NCI-H510A treated with DMSO at 0.1 percent for 48 hours (cell line): Measurements from ENCODE around the gene RGL1.
"Not testable (repeated sequence)": the region's sequence is repeated elsewhere in the genome, so short reads cannot be mapped to it uniquely, and the experiment has no call there.

Experiments used
- DNase-seq: peaks from one replicate; lab custom pipeline; 2025; lab: John Stamatoyannopoulos, UW

RGL1 gene

DNA sequence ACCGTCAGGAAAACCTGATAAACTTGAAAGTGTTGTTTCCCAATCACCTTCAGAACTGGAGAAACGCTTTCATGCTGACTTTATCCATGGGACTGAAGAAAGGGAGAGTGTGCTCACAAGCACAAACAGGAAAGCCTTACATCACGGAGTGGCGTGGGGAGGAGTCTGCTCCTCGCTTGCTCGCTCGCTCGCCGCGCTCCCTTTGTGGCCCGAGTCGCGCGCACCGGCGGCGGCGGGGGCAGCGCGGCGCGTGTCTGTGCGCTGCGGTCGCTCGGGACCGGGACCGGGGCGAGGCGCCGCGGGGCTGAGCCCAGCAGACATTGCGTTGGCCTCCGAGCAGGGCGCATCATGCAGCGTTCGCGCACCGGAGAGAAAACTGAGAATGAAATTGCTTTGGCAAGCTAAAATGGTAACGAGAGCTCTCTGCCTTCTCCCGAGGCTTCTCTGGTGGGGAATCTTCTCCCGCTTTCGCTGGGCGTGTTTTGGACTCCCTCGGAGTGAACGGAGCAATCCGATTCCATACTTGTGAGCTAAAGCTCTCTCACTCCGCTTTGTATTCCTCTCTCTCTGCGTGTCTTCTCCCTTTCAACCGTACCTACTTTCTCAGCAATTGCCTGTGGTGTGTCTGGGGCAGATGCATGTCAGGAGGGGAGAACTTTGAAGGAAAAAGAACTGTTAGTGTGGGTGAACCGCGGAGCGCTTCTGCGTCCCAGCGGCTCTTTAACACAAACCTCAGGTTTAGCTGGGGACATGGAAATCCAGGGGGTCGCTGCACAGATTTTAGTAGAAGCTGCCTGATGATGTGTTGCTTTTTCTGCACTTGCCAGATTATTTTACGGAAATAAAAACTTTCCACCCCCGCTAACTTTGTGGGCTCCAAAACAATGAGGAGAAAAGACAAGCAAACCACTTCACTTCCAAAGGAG, at the start of gene RGL1:
Gene RGL1, plus strand, starts transcription at position 205 of the 926 bp plus-strand sequence. Its CDS starts 178 bp downstream, at position 383.
- DNase-seq: peak; percentile 48

- DNase-seq: no peak
Observed at GRCh38 chr1:183756326-183756725, 48.6 kb upstream of the RGL1 start.

DNA sequence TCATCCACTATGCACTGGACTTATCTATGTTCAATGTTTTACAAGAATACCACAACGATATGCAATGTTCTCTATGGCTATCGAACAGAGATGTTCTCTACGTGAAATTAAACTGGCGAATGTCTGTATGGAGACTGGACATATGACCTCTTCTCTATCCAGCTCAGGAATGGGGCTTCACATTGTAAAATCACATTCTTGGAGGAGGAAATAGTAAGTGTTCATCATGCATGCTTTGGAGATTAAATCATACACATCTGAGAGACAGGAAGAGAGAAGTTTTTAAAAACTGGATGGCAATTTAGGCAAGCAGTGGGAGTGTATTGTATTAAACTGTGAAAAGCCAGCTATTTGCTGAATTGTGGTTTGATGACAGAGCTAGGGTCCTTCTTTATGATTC, 47.9 kb upstream of the RGL1 start:
- DNase-seq: no peak

GRCh38 chr1:183758913-183759312, 46.0 kb upstream of the RGL1 start:
- no peak for DNase-seq

- DNase-seq: no peak
Observed at GRCh38 chr1:183760661-183761060, 44.3 kb upstream of the RGL1 start.

DNA sequence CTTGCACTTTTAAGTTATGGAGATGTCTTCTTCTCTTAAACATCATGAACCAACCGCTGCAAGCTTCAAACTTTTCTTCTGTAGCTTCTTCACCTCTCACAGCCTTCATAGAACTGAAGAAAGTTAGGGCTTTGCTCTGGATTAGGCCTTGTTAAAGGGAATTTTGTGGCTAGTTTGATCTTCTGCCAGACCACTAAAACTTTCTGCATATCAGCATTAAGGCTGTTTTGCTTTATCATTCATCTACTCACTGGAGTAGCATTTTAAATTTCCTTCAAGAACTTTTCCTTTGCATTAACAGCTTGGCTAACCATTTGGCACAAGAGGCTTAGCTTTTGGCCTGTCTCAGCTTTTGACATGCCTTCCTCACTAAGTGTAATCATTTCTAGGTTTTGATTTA, 43.0 kb upstream of the RGL1 start:
- no peak for DNase-seq

- DNase-seq: not testable (repeated sequence)
Observed at GRCh38 chr1:183762856-183763255, 42.1 kb upstream of the RGL1 start.

- DNase-seq: no peak
Observed at GRCh38 chr1:183764981-183765380, 39.9 kb upstream of the RGL1 start.

GRCh38 chr1:183769956-183770815, 34.7 kb upstream of the RGL1 start:
- DNase-seq: no peak

GRCh38 chr1:183770816-183771128, 34.1 kb upstream of the RGL1 start:
- DNase-seq: no peak

GRCh38 chr1:183773482-183774274, 31.2 kb upstream of the RGL1 start:
- no peak for DNase-seq

DNA sequence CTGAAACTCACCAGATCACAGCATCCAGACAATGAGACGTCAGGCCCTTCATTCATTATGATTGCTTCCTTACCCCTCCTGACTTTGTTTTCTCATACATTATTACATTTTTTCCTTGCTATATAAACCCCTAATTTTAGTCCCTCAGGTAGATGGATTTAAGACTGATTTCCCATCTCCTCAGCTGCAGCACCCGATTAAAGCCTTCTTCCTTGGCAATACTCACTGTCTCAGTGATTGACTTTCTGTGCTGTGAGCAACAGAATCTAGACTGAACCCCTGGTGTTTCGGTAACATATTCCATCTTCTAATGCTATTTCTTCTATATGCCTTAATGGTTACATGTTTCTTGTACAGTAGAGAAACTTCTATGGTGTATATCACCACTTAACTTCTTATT, 30.0 kb upstream of the RGL1 start:
- no peak for DNase-seq

DNA sequence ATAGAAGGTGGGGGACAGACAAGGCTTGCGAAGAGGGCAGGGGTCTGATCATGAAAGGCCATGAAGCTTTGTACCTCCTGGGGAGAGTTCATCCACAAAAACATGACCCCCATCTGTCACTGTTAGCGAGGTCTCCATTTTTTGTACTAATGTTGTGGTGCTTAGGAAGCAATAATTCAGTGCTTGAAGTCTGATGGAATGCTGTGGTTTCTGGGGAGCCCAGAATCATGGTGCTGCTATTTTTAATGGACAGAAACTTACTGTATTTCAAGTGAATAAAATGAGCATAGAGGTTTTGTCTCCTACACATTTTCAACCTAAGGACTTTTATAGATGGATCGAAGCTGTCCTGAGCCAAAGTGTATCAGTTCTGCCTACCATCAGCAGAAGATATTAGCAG, 28.2 kb upstream of the RGL1 start:
- DNase-seq: no peak

DNA sequence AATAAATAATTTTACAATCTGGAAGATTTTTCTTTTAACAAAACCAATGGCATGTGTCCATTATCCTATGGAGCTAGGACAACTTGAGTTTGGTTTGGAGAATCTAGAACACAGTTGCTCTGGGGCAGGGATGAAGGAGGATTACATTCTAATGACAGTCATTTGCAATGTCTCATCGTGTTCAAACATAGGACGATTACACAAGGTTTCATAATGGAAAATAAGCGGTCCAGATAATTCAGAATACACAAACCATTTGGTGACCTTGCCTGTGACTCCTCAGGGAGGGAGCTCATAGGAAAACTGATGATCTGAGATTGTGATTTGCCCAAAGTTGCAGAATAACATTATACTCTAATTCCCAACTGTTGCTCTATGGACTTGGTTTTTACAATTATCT, 27.6 kb upstream of the RGL1 start:
- DNase-seq: no peak

GRCh38 chr1:183778045-183778444, 26.9 kb upstream of the RGL1 start:
- no peak for DNase-seq

- DNase-seq: no peak
Observed at GRCh38 chr1:183778568-183779433, 26.1 kb upstream of the RGL1 start.

GRCh38 chr1:183780159-183780558, 24.8 kb upstream of the RGL1 start:
- DNase-seq: peak; percentile 48

DNA sequence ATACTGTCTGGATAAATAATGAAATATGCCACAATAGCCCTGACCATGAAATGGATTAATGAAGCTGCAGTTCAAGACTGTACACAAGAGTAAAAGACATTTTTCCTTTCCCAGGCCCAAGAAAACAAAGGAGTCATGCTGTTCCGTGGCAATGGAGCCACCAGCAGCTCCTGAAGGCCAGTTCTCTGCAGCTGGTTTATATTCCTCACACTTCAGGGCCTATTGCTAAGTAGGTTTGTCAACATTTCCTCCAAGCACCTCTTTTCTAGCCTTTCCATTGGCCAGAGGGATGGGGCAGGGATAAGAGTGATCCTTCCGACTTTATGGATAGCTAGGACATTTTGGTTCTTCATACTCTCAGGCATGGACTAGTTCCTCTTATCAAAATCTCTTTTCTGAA, 24.2 kb upstream of the RGL1 start:
- DNase-seq: peak; percentile 56

GRCh38 chr1:183783342-183783741, 21.6 kb upstream of the RGL1 start:
- no peak for DNase-seq

- DNase-seq: no peak
Observed at GRCh38 chr1:183783767-183784637, 20.9 kb upstream of the RGL1 start.
